Ascending aorta (tissue), 2 donors: ENCODE measurements around the gene RNU1-4. TPM values are rescaled to one million over a fixed set of nuclear protein-coding genes. Genes with fewer than 3 reads are reported as not detected.
"Not testable (repeated sequence)": the region's sequence is repeated elsewhere in the genome, so short reads cannot be mapped to it uniquely, and the experiment has no call there.

ENCODE experiments used
- DNase-seq, 2 donors: peaks; one replicate each; pipeline ENCODE4 v3.0.0-alpha.2; 2019; ENCODE audit warnings: low spot score in 2 of 2
- H3K27ac ChIP-seq, 2 donors: fragments of 200-600 bp; sonication (generic); one replicate each; pipeline ENCODE4 v1.5.1; 2016 to 2017; ENCODE audit warnings: mild to moderate bottlenecking in 1 of 2
- H3K27me3 ChIP-seq: fragments of 200-600 bp; sonication (generic); one replicate; pipeline ENCODE4 v1.5.1; 2017
- H3K36me3 ChIP-seq, 2 donors: fragments of 200-600 bp; sonication (generic); one replicate each; pipeline ENCODE4 v1.5.1; 2016
- H3K4me1 ChIP-seq, 2 donors: fragments of 200-600 bp; sonication (generic); one replicate each; pipeline ENCODE4 v1.5.1; 2016 to 2017; ENCODE audit warnings: mild to moderate bottlenecking in 1 of 2
- H3K4me3 ChIP-seq, 2 donors: fragments of 200-600 bp; sonication (generic); one replicate each; pipeline ENCODE4 v1.5.1; 2016 to 2017; ENCODE audit warnings: mild to moderate bottlenecking in 1 of 2
- H3K9me3 ChIP-seq, 2 donors: fragments of 200-600 bp; sonication (generic); one replicate each; pipeline ENCODE4 v1.5.1; 2016
- intact Hi-C: fragments of 100-400 bp; cut with DNase I; formaldehyde crosslinking; loops from one replicate; pipeline ENCODE4 v1.15.1; 2023
- total RNA-seq: library from RNA; depleted of rRNA; stranded (reverse); fragments of >200 nt; gene quantifications from one replicate; pipeline ENCODE4 v1.1.0, GENCODE V29; 2016
- TF ChIP-seq, protein P1 (sequence below), 3 experiments: fragments of 200-600 bp in 2 of 3; fragments of 450-650 bp in 1 of 3; sonication (generic) in 2 of 3; IDR thresholded peaks; one replicate each; pipeline ENCODE4 v1.5.1; 2016 to 2019; ENCODE audit warnings: antibody characterized with exemption in 3 of 3, mild to moderate bottlenecking in 1 of 3, moderate library complexity in 1 of 3

Gene RNU1-4
- total RNA-seq, 1 donor from 2014 or later: under 0.01 TPM

DNA sequence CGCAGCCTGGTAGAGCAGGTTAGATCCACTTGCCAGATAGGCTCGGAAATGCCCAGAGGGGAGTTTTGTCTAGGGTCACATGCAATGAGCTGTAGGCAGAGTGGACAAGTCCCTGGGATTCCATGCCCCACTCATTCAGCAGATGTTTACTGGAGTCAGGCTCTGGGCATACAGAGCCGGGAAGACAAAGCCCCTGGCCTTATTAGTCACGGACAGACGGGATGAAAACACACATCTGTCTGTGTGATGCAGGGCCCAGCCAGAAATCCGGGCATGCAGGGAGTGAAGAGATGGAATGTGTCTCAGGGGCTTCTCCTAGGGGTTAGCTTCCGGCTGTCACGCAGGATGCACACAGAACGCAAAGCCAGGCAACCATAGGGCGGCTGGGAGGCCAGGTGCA is 26.8 kb upstream of the RNU1-4 start:
- intact Hi-C loops, H3K9me3 ChIP-seq, H3K27ac ChIP-seq, H3K27me3 ChIP-seq, DNase-seq, H3K4me3 ChIP-seq, H3K36me3 ChIP-seq, H3K4me1 ChIP-seq: not testable (repeated sequence)

DNA sequence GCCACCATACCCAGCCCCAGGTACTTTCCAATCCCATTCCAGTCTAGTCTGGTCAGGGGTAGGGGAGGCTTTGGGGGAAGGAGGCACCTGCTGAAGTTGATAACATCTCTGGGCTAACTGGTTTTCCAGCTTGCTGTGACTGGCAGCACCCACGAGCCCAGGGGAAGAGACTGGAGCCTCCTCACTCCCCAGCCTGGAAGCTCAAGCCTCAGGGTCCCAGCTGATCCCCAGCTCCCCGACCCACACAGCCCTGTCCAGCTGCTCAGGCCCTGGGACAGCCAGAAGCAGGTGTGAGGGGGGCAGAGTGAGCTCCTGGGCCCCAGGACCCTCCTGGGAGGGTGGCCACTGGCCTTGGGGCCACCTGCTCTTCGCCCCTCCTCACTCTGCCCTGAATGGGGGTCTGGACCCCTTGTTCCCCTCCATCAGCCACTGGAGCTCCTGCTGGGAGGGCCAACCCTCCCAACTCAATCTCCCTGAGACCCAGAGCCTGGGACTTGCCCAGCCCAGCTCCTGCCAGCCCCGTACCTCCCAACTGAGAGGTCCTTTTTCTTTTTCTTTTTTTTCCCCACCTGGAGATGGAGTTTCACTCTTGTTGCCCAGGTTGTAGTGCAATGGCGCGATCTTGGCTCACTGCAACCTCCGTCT is 23.5 kb upstream of the RNU1-4 start:
- intact Hi-C loops: no loop called here
- no peak for DNase-seq
- TF ChIP-seq, protein P1, sequence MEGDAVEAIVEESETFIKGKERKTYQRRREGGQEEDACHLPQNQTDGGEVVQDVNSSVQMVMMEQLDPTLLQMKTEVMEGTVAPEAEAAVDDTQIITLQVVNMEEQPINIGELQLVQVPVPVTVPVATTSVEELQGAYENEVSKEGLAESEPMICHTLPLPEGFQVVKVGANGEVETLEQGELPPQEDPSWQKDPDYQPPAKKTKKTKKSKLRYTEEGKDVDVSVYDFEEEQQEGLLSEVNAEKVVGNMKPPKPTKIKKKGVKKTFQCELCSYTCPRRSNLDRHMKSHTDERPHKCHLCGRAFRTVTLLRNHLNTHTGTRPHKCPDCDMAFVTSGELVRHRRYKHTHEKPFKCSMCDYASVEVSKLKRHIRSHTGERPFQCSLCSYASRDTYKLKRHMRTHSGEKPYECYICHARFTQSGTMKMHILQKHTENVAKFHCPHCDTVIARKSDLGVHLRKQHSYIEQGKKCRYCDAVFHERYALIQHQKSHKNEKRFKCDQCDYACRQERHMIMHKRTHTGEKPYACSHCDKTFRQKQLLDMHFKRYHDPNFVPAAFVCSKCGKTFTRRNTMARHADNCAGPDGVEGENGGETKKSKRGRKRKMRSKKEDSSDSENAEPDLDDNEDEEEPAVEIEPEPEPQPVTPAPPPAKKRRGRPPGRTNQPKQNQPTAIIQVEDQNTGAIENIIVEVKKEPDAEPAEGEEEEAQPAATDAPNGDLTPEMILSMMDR (IDR thresholded peaks at IDR 0.05): no peak

GRCh38 chr1:16717336-16718098 is 22.8 kb upstream of the RNU1-4 start:
- no peak overlapping the region for H3K4me3 ChIP-seq
- no peaks in the 10 kb centered on the region for H3K4me1 ChIP-seq
- peak in 1 of 2 donors; percentile 62 for DNase-seq
- no peaks in the 10 kb centered on the region for H3K9me3 ChIP-seq
- H3K27ac ChIP-seq: no peak overlapping the region
- intact Hi-C loops: no loop called here
- no peaks in the 10 kb centered on the region for H3K36me3 ChIP-seq
- TF ChIP-seq, protein P1 (IDR thresholded peaks at IDR 0.05): no peak
- H3K27me3 ChIP-seq: no peaks in the 10 kb centered on the region

More for the DNA sequence above, 23.5 kb upstream of the RNU1-4 start:
- Histone ChIP-seq H3K9me3 (no peaks in the 10 kb centered on the region), H3K36me3 (no peaks in the 10 kb centered on the region), H3K27ac (no peak overlapping the region), H3K4me3 (no peak overlapping the region), H3K4me1 (no peaks in the 10 kb centered on the region), H3K27me3 (no peaks in the 10 kb centered on the region)

GRCh38 chr1:16718099-16718907 is 22.0 kb upstream of the RNU1-4 start:
- H3K27me3 ChIP-seq, H3K9me3 ChIP-seq, intact Hi-C loops, H3K36me3 ChIP-seq, H3K27ac ChIP-seq, H3K4me1 ChIP-seq, H3K4me3 ChIP-seq: not testable (repeated sequence)
- DNase-seq: peak in 1 of 2 donors; percentile 63

GRCh38 chr1:16718908-16719533 is 21.3 kb upstream of the RNU1-4 start:
- intact Hi-C loops: no loop called here
- no peaks in the 10 kb centered on the region for H3K4me1 ChIP-seq
- TF ChIP-seq, protein P1 (IDR thresholded peaks at IDR 0.05): no peak
- DNase-seq: peak in 1 of 2 donors; percentile 64
- H3K27ac ChIP-seq: no peak overlapping the region
- no peaks in the 10 kb centered on the region for H3K9me3 ChIP-seq
- H3K4me3 ChIP-seq: no peak overlapping the region
- H3K36me3 ChIP-seq: no peaks in the 10 kb centered on the region
- no peaks in the 10 kb centered on the region for H3K27me3 ChIP-seq

DNA sequence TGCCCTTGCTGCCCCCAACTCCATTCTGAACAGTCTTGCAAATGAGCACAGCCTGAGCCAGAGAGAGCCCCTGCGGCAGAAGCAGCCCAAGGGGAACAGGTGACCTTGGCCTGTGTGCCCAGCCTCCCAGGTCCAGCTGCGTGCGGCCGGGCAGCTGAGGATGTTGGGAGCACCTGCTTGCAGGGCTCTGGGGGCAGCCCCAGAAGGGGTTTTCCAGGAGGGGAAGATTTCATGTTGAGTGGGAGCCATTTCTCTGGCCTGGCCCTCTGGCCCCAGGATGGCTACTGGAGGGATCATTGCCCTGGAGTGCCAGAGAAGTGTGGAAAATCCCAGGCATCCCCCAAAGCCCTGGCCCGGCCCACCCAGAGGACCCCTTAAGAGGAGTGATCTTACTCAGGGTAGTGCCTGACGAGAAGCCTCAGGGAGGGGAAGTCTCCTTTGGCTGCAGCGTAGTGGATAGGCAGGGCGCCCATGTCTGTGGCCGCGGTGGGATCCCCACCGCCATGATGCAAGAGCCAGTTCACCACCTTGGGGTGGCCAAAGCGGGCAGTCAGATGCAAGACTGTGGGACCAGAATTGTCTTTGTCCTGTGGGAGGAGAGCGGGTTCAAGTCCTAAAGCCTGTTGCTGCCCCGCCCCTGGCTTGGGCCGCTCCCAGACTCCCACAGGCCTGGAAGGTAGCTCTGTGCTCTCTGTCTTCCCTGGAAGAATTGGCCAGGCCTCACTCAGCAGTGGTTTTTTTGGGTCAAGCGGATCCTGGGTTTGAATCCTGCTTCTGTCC is 20.6 kb upstream of the RNU1-4 start:
- intact Hi-C loops: no loop called here
- TF ChIP-seq, protein P1 (IDR thresholded peaks at IDR 0.05): no peak
- Histone ChIP-seq H3K4me1 (no peaks in the 10 kb centered on the region), H3K27ac (no peak overlapping the region), H3K36me3 (no peaks in the 10 kb centered on the region), H3K27me3 (no peaks in the 10 kb centered on the region), H3K9me3 (no peaks in the 10 kb centered on the region), H3K4me3 (no peak overlapping the region)
- peak in 1 of 2 donors; percentile 64 for DNase-seq
